Lung (tissue), 12 donors: Measurements from ENCODE around the gene ARHGAP29. TPM values are rescaled to one million over a fixed set of nuclear protein-coding genes. Genes with fewer than 3 reads are reported as not detected.
A peak's percentile ranks its signal among the peaks of the same experiment; 100 is the strongest.

Source experiments
- ATAC-seq: fragments of 200-7000 bp; cut with Tn5 transposase; one replicate; pipeline ENCODE4 v1.9.1; 2020; ENCODE audit warnings: moderate number of reproducible peaks; ENCODE audit not compliant: insufficient read depth, low FRiP score
- DNase-seq, 3 donors: peaks; one replicate each; pipeline ENCODE4 v3.0.0-alpha.2; 2013 to 2017
- H3K27ac ChIP-seq, 2 donors: one replicate each; pipeline ENCODE4 v1.5.1; 2013; ENCODE audit warnings: mild to moderate bottlenecking in 2 of 2, moderate library complexity in 2 of 2, control low read depth in 1 of 2, inconsistent platforms in 1 of 2, low read depth in 1 of 2, low read length in 1 of 2
- H3K27me3 ChIP-seq, 3 donors: one replicate each; pipeline ENCODE4 v1.5.1; 2013; ENCODE audit warnings: low read length in 2 of 3; ENCODE audit not compliant: control insufficient read depth in 3 of 3, insufficient read depth in 3 of 3
- H3K36me3 ChIP-seq, 4 donors: one replicate each; pipeline ENCODE4 v1.5.1; 2013; ENCODE audit warnings: low read length in 4 of 4, mild to moderate bottlenecking in 1 of 4, moderate library complexity in 1 of 4; ENCODE audit not compliant: control insufficient read depth in 4 of 4, insufficient read depth in 4 of 4
- H3K4me1 ChIP-seq, 5 donors: one replicate each; pipeline ENCODE4 v1.5.1; 2013; ENCODE audit warnings: low read length in 5 of 5, mild to moderate bottlenecking in 2 of 5, moderate library complexity in 1 of 5; ENCODE audit not compliant: control insufficient read depth in 5 of 5, insufficient read depth in 5 of 5
- H3K4me3 ChIP-seq: one replicate; pipeline ENCODE4 v1.5.1; 2013; ENCODE audit warnings: mild to moderate bottlenecking, control low read depth, moderate library complexity
- H3K9ac ChIP-seq, 2 donors: one replicate each; pipeline ENCODE4 v1.5.1; 2013; ENCODE audit warnings: low read length in 2 of 2, control low read depth in 1 of 2; ENCODE audit not compliant: insufficient read depth in 1 of 2
- H3K9me3 ChIP-seq, 4 donors: one replicate each; pipeline ENCODE4 v1.5.1; 2013; ENCODE audit warnings: low read length in 3 of 4, mild to moderate bottlenecking in 1 of 4, moderate library complexity in 1 of 4; ENCODE audit not compliant: control insufficient read depth in 4 of 4, insufficient read depth in 3 of 4
- CTCF ChIP-seq: IDR thresholded peaks from 2 replicates; pipeline ENCODE4 v1.5.1; 2012; ENCODE audit warnings: mild to moderate bottlenecking; ENCODE audit errors: control extremely low read depth, extremely low read depth
- WGBS, 2 donors: extraction: QIAGEN DNeasy Blood & Tissue Kit; methylation state at CpG; one replicate each; pipeline ENCODE4 v1.1.7; 2013; 5-methylcytosine and 5-hydroxymethylcytosine counted together
- polyA plus RNA-seq, 2 donors: library from polyadenylated mRNA; stranded (reverse); fragments of 200-250 nt; gene quantifications; one replicate each; pipeline ENCODE4 v1.2.1, GENCODE V29; 2013
- total RNA-seq, 2 donors: library from RNA; depleted of rRNA in 1 of 2; stranded (reverse); fragments of >200 nt in 1 of 2; gene quantifications; one replicate each; pipeline ENCODE4 v1.2.1, GENCODE V29; 2014 to 2021
- donor health status: control.
- donor health status: control.
- donor health status: Bipolar disorder and iron deficiency.
- donor health status: healthy.
- donor health status: DM: yes; HTN: yes; CAD: no.

The ARHGAP29 gene
- total and polyA plus RNA-seq, 4 donors, result 13.3 to 144 (median 30.4) TPM

- ATAC-seq (no peak), DNase-seq (no peak)
- WGBS, 2 donors, result 93 to 97% methylated on average over 5 of the region's 5 CpGs
- Histone ChIP-seq H3K9me3 (no peaks in the 10 kb centered on the region), H3K27ac (no peak overlapping the region), H3K27me3 (no peaks in the 10 kb centered on the region), H3K4me1 (peaks cover 0 to 25% (median 7%) of the 10 kb centered on the region in 5 donors), H3K9ac (no peak overlapping the region), H3K36me3 (no peaks in the 10 kb centered on the region), H3K4me3 (no peak overlapping the region)
- no peak for TF ChIP-seq CTCF
Observed at GRCh38 chr1:94282143-94282711, 44.8 kb upstream of the ARHGAP29 start.

GRCh38 chr1:94281361-94282142 is 44.2 kb upstream of the ARHGAP29 start:
- peak overlapping the region in 1 of 2 donors; percentile 25 for H3K27ac ChIP-seq
- WGBS, 2 donors, result 64 to 73% methylated on average over 6 of the region's 6 CpGs
- H3K27me3 ChIP-seq, result no peaks in the 10 kb centered on the region
- no peaks in the 10 kb centered on the region for H3K36me3 ChIP-seq
- DNase-seq (no peak), ATAC-seq (no peak)
- peaks cover 0 to 25% (median 7%) of the 10 kb centered on the region in 5 donors for H3K4me1 ChIP-seq
- TF ChIP-seq CTCF, result no peak
- H3K9ac ChIP-seq, result no peak overlapping the region
- no peaks in the 10 kb centered on the region for H3K9me3 ChIP-seq
- no peak overlapping the region for H3K4me3 ChIP-seq

- ATAC-seq (no peak), DNase-seq (no peak)
- no peaks in the 10 kb centered on the region for H3K9me3 ChIP-seq
- H3K9ac ChIP-seq, result no peak overlapping the region
- WGBS, 2 donors, result 58 to 73% methylated on average over 1 of the region's 1 CpG
- H3K36me3 ChIP-seq, result no peaks in the 10 kb centered on the region
- H3K27me3 ChIP-seq, result no peaks in the 10 kb centered on the region
- no peak overlapping the region for H3K4me3 ChIP-seq
- TF ChIP-seq CTCF, result no peak
- H3K27ac ChIP-seq, result no peak overlapping the region
- peaks cover 0 to 25% (median 7%) of the 10 kb centered on the region in 5 donors for H3K4me1 ChIP-seq
Observed at GRCh38 chr1:94280541-94280940, 43.2 kb upstream of the ARHGAP29 start.
